Activated naive CD4-positive, alpha-beta T cell treated with anti-CD3 and anti-CD28 coated beads, Interleukin-2, amount 50 U/mL, for 24 hours (primary cell): ENCODE results near the gene MARCHF9.
"Not testable (repeated sequence)": the region's sequence is repeated elsewhere in the genome, so short reads cannot be mapped to it uniquely, and the experiment has no call there.

ENCODE experiments used
- H3K27ac Mint-ChIP-seq: one replicate; pipeline ENCODE4 v1.8.0; 2021; ENCODE audit warnings: mild to moderate bottlenecking, mixed read lengths
- H3K27me3 Mint-ChIP-seq: one replicate; pipeline ENCODE4 v1.8.0; 2021; ENCODE audit warnings: mixed read lengths
- H3K36me3 Mint-ChIP-seq: one replicate; pipeline ENCODE4 v1.8.0; 2021; ENCODE audit warnings: mixed read lengths
- H3K4me1 Mint-ChIP-seq: one replicate; pipeline ENCODE4 v1.8.0; 2021; ENCODE audit warnings: mixed read lengths
- H3K4me3 Mint-ChIP-seq: one replicate; pipeline ENCODE4 v1.8.0; 2021; ENCODE audit warnings: mild to moderate bottlenecking, mixed read lengths
- H3K9me3 Mint-ChIP-seq: one replicate; pipeline ENCODE4 v1.8.0; 2021; ENCODE audit warnings: mixed read lengths

Gene MARCHF9

DNA sequence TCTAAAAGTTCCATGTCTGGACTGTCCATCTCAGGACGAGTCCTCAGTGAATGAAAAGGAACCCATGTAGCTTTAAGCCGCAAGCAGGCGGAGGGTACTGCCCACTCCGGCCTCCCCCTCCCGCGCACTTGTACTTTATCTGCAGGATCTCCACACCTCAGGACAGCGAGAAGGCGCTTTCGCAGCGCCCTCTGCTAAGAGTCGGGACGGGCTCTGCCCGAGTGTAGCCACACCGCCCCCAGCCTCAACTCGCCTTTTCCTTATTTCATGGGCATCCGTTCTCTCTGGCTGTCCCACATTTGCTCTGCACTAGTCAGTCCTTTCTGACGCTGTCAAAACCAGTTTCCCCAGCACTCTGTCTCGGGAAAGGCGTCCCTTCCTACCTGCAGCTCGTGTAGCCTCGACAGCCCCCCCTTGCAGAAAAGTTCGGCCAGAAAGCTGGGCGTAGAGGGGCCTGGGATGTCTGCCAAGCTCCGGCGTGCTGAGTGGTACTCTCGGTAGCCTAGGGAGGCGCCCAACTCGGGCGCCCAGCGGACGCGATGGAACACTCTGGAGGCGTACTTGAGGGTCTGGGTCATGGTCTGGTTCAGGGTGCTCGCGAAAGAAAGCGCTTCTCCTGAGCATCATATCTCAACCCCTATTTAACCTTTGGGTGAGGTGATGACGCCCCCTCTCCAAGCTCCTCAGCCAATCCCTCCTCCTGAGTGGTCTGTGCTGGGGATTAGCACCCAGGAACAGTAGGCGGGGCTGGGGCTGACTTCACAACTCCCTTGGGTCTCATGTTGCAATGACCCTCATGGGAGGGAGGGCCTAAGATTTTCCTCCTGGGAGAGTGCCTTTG is 11.8 kb downstream of the MARCHF9 start, which contains the start of gene CYP27B1:
CYP27B1 (minus strand) TSS at position 615 of the 841 bp plus-strand sequence; CDS start at position 578, 37 bp downstream.
- Mint-ChIP-seq H3K27ac (no peak within 1 kb of the TSS), H3K9me3 (no peaks in the 10 kb centered on the region), H3K36me3 (peaks cover 18% of the 10 kb centered on the region), H3K4me3 (peak within 1 kb of the TSS; percentile 87), H3K27me3 (peaks cover 12% of the 10 kb centered on the region), H3K4me1 (peaks cover 48% of the 10 kb centered on the region)

DNA sequence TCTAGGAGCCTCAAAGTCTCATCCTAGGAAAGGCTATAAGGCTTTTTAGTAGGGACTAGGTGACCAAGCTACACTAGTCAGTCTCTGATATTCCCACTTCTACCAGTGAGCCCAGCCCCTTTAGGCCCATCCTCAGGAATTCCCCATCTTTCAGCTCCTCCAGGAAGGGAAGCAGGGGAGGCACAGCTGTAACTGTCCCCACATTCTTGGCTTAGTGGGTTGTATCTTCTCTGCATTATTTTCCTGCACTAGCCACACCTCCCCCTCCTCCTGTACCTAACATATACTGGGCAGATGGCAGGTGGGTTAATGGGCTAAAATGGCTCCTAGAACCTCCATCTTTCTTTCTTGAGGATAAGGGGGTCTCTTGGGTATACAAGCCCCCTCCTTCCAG is 12.4 kb downstream of the MARCHF9 start:
- Mint-ChIP-seq H3K4me3 (peak overlapping the region; percentile 87), H3K27ac (no peak overlapping the region), H3K4me1 (peaks cover 50% of the 10 kb centered on the region), H3K27me3 (peaks cover 12% of the 10 kb centered on the region), H3K36me3 (peaks cover 19% of the 10 kb centered on the region), H3K9me3 (no peaks in the 10 kb centered on the region)

GRCh38 chr12:57767876-57768275 is 13.0 kb downstream of the MARCHF9 start:
- Mint-ChIP-seq H3K36me3 (peaks cover 19% of the 10 kb centered on the region), H3K27me3 (peaks cover 12% of the 10 kb centered on the region), H3K4me1 (peaks cover 52% of the 10 kb centered on the region), H3K4me3 (no peak overlapping the region), H3K9me3 (no peaks in the 10 kb centered on the region), H3K27ac (no peak overlapping the region)

- Mint-ChIP-seq H3K36me3 (peaks cover 12% of the 10 kb centered on the region), H3K9me3 (no peaks in the 10 kb centered on the region), H3K4me3 (peak overlapping the region; percentile 32), H3K27me3 (peaks cover 7% of the 10 kb centered on the region), H3K4me1 (peaks cover 46% of the 10 kb centered on the region), H3K27ac (no peak overlapping the region)
Observed at GRCh38 chr12:57769594-57769993, 14.7 kb downstream of the MARCHF9 start.

DNA sequence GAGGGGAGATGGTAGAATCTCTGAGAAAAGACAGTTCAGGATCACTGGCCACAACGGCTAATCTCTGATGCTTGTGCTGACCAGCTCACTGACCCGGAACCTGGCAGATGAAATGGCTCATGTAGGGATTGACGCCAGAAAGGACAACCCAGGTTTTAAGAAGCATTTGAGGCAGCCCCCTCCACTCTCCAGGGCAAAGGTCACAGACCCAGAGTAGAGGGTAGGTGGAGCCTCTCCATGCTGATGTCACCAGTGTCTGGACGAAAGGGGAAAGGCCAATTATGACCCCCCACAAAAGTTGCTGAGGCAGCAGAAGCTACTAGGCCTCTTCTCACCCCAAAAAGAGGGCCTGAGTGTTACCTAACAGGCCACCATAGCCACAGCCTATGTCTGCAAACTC is 15.8 kb downstream of the MARCHF9 start:
- no peaks in the 10 kb centered on the region for H3K9me3 Mint-ChIP-seq
- peaks cover 40% of the 10 kb centered on the region for H3K4me1 Mint-ChIP-seq
- peaks cover 13% of the 10 kb centered on the region for H3K36me3 Mint-ChIP-seq
- H3K4me3 Mint-ChIP-seq: peak overlapping the region; percentile 99
- H3K27me3 Mint-ChIP-seq: peaks cover 5% of the 10 kb centered on the region
- no peak overlapping the region for H3K27ac Mint-ChIP-seq

GRCh38 chr12:57771236-57771872 is 16.5 kb downstream of the MARCHF9 start:
- peak overlapping the region; percentile 99 for H3K27ac Mint-ChIP-seq
- peaks cover 37% of the 10 kb centered on the region for H3K4me1 Mint-ChIP-seq
- peak overlapping the region; percentile 99 for H3K4me3 Mint-ChIP-seq
- no peaks in the 10 kb centered on the region for H3K9me3 Mint-ChIP-seq
- peaks cover 4% of the 10 kb centered on the region for H3K27me3 Mint-ChIP-seq
- peaks cover 14% of the 10 kb centered on the region for H3K36me3 Mint-ChIP-seq

- Mint-ChIP-seq H3K4me3 (peak within 1 kb of the TSS; percentile 99), H3K27me3 (no peaks in the 10 kb centered on the region), H3K27ac (peak within 1 kb of the TSS; percentile 99), H3K36me3 (peaks cover 14% of the 10 kb centered on the region), H3K9me3 (no peaks in the 10 kb centered on the region), H3K4me1 (peaks cover 31% of the 10 kb centered on the region)
Observed at GRCh38 chr12:57771873-57772428, 17.0 kb downstream of the MARCHF9 start, which contains the start of gene METTL1. TSS of gene METTL1 (minus strand) at chr12:57772105. CDS start at chr12:57772083, 22 bp downstream.

DNA sequence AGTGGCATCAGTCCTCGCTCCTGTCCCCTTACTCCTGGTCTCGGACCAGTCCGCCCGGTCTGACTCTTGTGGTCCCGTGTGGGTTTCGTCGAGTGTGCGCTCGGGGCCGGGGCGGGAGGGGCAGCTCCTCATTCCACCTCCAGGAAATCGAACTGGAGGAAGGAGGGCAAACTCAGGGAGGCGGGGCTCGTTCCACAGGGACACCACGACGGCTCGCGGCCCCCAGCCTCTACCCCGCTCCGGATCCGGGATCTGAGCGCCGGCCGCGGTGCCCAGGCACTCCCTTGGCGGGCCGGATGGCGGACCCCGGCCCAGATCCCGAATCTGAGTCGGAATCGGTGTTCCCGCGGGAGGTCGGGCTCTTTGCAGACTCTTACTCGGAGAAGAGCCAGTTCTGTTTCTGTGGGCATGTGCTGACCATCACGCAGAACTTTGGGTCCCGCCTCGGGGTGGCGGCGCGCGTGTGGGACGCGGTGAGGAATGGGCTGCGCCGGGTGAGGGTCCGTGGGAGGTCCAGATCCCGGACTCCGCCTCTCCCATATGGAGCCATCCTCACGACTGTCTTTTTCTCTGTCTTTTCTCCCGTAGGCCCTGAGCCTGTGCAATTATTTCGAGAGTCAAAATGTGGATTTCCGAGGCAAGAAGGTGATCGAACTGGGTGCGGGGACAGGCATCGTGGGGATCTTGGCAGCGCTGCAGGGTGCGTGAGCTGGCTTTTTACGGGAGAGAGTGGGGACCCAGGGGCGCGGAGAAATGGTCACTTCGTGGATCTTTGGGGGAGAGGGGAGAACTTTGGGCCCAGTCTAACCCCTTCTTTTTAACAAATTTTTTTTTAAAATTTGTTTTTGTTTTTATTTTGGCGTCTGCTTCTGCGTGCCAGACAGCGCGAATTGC is 17.8 kb downstream of the MARCHF9 start, which contains the start of gene EEF1AKMT3:
EEF1AKMT3 (plus strand) TSS at position 186 of the 894 bp plus-strand sequence; CDS start at position 297, 111 bp downstream.
- Mint-ChIP-seq H3K27ac (peak within 1 kb of the TSS; percentile 99), H3K27me3 (no peaks in the 10 kb centered on the region), H3K4me1 (peaks cover 31% of the 10 kb centered on the region), H3K9me3 (no peaks in the 10 kb centered on the region), H3K36me3 (peaks cover 14% of the 10 kb centered on the region), H3K4me3 (peak within 1 kb of the TSS; percentile 99)

GRCh38 chr12:57774634-57775033 is 19.7 kb downstream of the MARCHF9 start:
- not testable (repeated sequence) for H3K27me3 Mint-ChIP-seq, H3K4me3 Mint-ChIP-seq, H3K27ac Mint-ChIP-seq, H3K9me3 Mint-ChIP-seq
- Mint-ChIP-seq H3K4me1 (peaks cover 34% of the 10 kb centered on the region), H3K36me3 (peaks cover 10% of the 10 kb centered on the region)

DNA sequence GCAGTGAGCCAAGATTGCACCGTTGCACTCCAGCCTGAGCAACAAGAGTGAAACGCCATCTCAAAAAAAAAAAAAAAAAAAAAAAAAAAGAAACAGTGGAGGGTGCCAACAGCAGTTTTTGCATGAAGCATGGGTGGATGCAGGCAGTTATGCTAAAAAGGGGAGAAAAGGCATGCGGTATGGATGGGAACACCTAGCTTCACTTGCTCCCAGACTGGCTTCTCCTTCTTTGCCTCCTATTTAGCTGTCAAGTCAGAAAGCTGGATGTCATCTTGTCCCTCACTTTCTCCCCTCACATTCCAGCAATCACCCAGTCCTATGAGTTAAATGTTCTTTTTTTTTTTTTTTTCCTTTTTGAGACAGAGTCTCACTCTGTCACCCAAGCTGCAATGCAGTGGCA is 20.1 kb downstream of the MARCHF9 start:
- H3K27ac Mint-ChIP-seq: no peak overlapping the region
- H3K4me3 Mint-ChIP-seq: no peak overlapping the region

GRCh38 chr12:57775563-57776246 is 20.8 kb downstream of the MARCHF9 start:
- Mint-ChIP-seq H3K4me1 (peaks cover 34% of the 10 kb centered on the region), H3K27ac (no peak overlapping the region), H3K27me3 (no peaks in the 10 kb centered on the region), H3K4me3 (no peak overlapping the region), H3K36me3 (peaks cover 6% of the 10 kb centered on the region), H3K9me3 (no peaks in the 10 kb centered on the region)

More for the DNA sequence above, 20.1 kb downstream of the MARCHF9 start:
- Mint-ChIP-seq H3K27me3 (no peaks in the 10 kb centered on the region), H3K4me1 (peaks cover 34% of the 10 kb centered on the region), H3K36me3 (peaks cover 8% of the 10 kb centered on the region), H3K9me3 (no peaks in the 10 kb centered on the region)

GRCh38 chr12:57776247-57776587 is 21.3 kb downstream of the MARCHF9 start:
- Mint-ChIP-seq H3K27ac (no peak overlapping the region), H3K4me3 (no peak overlapping the region), H3K9me3 (no peaks in the 10 kb centered on the region), H3K36me3 (peaks cover 6% of the 10 kb centered on the region), H3K27me3 (no peaks in the 10 kb centered on the region), H3K4me1 (peaks cover 35% of the 10 kb centered on the region)

DNA sequence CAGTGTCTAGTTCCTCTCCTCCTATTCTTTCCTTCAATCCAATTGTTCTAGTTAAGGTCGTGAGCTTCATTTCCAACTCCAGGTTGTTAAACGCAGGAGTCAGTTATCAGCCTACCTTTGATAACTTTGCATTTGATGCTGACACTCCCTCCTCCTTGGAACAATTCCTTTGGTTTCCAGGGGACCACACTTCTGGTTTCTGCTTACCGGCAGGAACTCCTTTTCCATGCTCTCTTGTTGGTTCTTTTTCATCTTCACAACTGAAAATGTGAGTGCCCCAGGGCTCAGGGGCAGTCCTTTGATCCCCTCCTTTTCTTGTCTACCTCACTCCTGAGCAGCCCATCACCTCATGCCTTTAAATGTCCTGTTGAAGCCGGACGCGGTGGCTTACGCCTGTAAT is 22.5 kb downstream of the MARCHF9 start:
- no peaks in the 10 kb centered on the region for H3K27me3 Mint-ChIP-seq
- no peak overlapping the region for H3K27ac Mint-ChIP-seq

GRCh38 chr12:57777911-57778310 is 23.0 kb downstream of the MARCHF9 start:
- Mint-ChIP-seq H3K27me3 (no peaks in the 10 kb centered on the region), H3K9me3 (no peaks in the 10 kb centered on the region), H3K36me3 (peaks cover 4% of the 10 kb centered on the region), H3K4me3 (no peak overlapping the region), H3K27ac (no peak overlapping the region), H3K4me1 (peaks cover 42% of the 10 kb centered on the region)

More for the DNA sequence above, 22.5 kb downstream of the MARCHF9 start:
- Mint-ChIP-seq H3K4me1 (peaks cover 39% of the 10 kb centered on the region), H3K4me3 (no peak overlapping the region), H3K9me3 (no peaks in the 10 kb centered on the region), H3K36me3 (peaks cover 2% of the 10 kb centered on the region)
